Activated CD8-positive, alpha-beta memory T cell treated with anti-CD3 and anti-CD28 coated beads for 24 hours (primary cell): ENCODE measurements around the gene SRSF11.
A peak's percentile ranks its signal among the peaks of the same experiment; 100 is the strongest.
"Not testable (repeated sequence)": the region's sequence is repeated elsewhere in the genome, so short reads cannot be mapped to it uniquely, and the experiment has no call there.

Experiments
- DNase-seq: peaks from one replicate; pipeline ENCODE4 v3.0.0-alpha.2; 2020

SRSF11 gene

DNA sequence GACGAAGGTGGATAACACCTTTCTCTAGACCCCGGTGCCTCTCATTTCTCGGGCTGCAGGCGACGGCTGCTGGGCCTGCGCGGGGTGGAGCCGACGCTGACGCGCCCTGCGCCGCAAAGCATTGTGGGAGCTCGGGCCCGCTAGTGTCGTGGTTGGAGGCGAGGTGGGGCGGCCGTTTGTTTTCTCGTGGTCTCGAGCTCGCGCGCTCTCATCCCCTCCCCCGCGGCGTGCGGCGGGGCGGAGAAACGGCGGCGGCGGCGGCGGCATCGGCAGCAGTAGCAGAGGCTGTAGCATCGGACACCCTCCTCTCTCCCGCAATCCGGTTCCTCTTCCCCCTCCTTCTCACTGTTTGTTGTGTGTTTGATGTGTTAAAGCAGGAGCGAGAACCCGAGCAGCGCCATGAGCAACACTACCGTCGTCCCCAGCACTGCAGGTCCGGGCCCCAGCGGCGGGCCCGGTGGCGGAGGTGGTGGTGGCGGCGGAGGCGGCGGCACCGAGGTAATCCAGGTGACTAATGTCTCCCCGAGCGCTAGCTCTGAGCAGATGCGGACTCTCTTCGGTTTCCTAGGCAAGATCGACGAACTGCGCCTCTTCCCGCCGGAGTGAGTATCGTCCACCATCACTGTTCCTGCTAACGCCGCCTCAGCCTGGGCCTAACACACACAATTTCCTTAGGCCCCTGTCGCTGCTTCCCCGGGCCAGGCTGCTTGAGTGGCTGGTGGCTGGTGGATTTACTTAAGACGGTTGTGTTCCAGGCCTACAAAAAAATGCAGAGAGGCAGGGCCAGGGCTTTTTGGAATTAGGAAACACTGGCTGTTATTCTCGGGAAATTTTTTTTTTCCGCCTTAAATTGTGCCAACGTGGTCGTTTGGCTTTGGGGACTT is at the start of gene SRSF11:
TSS of gene SRSF11 (plus strand) at position 143 of the 884 bp plus-strand sequence. CDS start at position 400, 257 bp downstream.
- peak; percentile 99 for DNase-seq

- no peak for DNase-seq
Observed at GRCh38 chr1:70171512-70171911, 49.7 kb upstream of the SRSF11 start.

DNA sequence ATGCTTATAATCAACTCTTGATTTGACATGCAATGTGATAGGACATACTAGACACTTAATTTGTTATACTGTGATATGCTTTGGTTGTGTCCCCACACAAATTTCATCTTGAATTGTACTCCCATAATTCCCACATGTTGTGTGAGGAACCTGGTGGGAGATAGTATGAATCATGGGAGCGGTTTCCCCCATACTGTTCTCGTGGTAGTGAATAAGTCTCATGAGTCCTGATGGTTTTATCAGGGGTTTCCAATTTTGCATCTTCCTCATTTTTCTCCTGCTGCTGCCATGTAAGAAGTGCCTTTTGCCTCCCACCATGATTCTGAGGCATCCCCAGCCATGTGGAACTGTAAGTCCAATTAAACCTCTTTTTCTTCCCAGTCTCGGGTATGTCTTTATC is 36.0 kb upstream of the SRSF11 start:
- not testable (repeated sequence) for DNase-seq

GRCh38 chr1:70188522-70188921 is 32.7 kb upstream of the SRSF11 start:
- no peak for DNase-seq

GRCh38 chr1:70190180-70190579 is 31.0 kb upstream of the SRSF11 start:
- no peak for DNase-seq

DNA sequence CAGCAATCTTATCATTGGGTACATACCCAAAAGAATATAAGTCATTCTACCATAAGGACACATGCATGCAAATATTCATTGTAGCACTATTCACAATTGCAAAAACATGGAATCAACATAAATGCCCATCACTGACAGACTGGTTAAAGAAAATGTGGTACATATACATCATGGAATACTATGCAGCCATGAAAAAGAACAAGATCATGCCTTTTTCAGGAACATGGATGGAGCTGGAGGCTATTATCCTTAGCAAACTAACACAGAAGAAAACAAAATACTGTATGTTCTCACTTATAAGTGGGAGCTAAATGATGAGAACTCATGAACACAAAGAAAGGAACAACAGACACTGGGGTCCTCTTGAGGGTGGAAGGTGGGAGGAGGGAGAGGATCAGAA is 28.7 kb upstream of the SRSF11 start:
- DNase-seq = not testable (repeated sequence)

- DNase-seq = no peak
Observed at GRCh38 chr1:70194601-70195000, 26.6 kb upstream of the SRSF11 start.

DNA sequence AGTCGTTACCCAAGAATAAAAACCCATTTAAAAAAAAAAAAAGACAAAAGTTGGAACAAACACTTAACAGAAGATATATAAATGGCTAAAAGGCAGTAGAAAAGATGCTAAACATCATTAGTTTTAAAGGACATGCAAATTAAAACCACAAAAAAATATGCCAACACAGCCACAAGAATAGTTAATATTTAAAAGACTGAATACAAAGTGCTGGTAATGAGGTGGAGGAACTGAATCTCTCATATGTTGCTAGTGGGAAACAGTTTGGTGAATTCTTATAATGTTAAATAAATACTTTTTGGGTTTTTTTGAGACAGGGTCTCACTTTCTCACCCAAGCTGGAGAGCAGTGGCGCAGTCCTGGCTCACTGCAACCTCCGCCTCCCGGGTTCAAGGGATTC is 25.8 kb upstream of the SRSF11 start:
- DNase-seq = no peak

DNA sequence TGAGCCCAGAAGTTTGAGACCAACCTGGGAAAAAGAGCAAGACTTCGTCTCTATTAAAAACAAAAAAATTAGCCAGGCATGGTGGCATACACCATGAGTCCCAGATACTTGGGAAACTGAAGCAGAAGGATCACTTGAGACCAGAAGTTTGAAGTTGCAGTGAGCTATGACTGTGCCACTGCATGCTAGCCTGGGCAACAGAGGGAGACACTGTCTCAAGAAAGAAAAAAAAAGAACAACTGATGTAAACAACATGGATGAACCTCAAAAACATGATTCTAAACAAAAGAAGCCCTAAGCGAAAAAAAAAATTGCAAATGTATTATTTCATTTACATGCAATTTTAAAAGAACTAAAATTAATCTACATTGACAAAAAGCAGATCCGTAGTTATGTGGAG is 24.8 kb upstream of the SRSF11 start:
- DNase-seq = no peak

- DNase-seq = no peak
Observed at GRCh38 chr1:70200065-70200464, 21.1 kb upstream of the SRSF11 start.

DNA sequence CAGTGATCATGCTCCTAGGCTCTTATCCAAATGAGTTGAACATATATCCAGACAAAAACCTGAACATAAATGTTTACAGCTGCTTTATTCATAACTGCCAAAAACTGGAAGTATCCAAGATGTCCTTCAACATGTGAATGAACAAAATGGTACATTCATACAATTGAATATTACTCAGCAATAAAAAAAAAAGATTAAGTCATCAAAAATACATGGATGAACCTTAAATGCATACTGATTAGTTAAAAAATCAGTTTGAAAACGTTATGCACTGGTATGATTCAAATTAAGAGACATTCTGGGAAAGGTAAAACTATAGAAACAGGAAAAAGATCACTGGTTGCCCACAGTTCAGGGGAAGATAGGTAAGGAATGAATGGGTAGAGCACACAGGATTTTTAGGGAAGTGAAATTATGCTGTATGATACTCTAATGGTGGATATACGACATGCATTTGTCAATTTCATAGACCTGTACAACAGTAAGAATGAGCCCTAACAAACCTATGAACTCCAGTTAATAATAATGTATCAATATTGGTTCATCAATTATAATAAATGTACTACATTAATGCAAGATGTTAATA is 18.9 kb upstream of the SRSF11 start:
- DNase-seq = no peak

- no peak for DNase-seq
Observed at GRCh38 chr1:70204139-70204538, 17.0 kb upstream of the SRSF11 start.

- no peak for DNase-seq
Observed at GRCh38 chr1:70204600-70204999, 16.6 kb upstream of the SRSF11 start.

DNA sequence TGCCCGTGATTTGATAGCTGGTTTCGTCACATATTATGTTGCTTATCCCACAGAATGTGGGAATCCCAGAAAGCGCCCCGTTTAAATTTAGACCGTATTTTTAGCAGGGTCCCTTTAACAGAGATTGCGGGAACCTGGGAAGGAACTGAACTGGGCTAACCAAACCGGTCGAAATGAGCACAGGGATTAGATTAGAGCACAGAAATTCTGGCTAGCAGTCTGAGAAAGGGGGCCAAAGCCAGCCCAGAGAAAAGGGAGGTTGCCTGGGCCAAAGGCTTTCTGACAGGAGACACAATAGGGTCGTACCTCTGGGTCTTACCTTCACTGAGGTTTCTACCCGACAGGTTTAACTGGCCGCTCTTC is 16.1 kb upstream of the SRSF11 start:
- DNase-seq = no peak

GRCh38 chr1:70205434-70206118 is 15.6 kb upstream of the SRSF11 start, which contains the start of gene LRRC40:
Gene LRRC40, minus strand, starts transcription at chr1:70205579. Its CDS starts 39 bp downstream, at chr1:70205540.
- peak; percentile 99 for DNase-seq

GRCh38 chr1:70206833-70207232 is 14.3 kb upstream of the SRSF11 start:
- not testable (repeated sequence) for DNase-seq

- no peak for DNase-seq
Observed at GRCh38 chr1:70207492-70207891, 13.7 kb upstream of the SRSF11 start.

DNA sequence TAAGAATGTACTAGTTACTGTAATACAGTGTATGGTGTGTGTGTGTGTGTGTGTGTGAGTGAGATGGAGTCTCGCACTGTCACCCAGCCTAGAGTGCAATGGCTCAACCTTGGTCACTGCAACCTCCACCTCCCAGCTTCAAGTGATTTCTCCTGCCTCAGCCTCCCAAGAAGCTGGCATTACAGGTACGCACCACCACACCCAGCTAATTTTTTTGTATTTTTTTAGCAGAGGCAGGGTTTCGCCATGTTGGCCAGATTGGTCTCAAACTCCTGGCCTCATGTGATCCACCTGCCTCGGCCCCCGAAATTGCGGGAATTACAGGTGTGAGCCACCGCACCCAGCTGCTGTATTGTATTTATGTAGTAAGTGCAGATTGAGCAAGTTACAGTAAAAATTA is 12.9 kb upstream of the SRSF11 start:
- no peak for DNase-seq

GRCh38 chr1:70210820-70211219 is 10.4 kb upstream of the SRSF11 start:
- DNase-seq = no peak

DNA sequence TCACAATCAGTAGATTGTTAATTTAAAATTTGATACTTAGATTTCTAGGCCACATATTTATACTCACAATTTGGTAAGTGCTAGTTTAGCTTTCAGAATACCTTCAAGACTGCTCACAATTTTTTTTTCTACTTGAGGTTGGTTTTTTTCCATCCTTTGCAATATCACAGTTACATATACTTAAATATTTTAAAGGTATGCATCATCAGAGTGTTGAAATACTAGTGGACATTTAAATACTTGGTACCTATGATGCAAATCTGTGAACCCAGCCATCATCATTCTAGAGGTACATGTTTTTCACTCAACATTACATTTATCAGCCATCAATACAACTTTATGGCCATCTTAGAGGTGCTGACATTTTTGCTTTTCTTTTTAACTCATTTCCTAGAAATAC is 9.6 kb upstream of the SRSF11 start:
- DNase-seq = no peak

- no peak for DNase-seq
Observed at GRCh38 chr1:70220015-70220414, 1.2 kb upstream of the SRSF11 start.

DNA sequence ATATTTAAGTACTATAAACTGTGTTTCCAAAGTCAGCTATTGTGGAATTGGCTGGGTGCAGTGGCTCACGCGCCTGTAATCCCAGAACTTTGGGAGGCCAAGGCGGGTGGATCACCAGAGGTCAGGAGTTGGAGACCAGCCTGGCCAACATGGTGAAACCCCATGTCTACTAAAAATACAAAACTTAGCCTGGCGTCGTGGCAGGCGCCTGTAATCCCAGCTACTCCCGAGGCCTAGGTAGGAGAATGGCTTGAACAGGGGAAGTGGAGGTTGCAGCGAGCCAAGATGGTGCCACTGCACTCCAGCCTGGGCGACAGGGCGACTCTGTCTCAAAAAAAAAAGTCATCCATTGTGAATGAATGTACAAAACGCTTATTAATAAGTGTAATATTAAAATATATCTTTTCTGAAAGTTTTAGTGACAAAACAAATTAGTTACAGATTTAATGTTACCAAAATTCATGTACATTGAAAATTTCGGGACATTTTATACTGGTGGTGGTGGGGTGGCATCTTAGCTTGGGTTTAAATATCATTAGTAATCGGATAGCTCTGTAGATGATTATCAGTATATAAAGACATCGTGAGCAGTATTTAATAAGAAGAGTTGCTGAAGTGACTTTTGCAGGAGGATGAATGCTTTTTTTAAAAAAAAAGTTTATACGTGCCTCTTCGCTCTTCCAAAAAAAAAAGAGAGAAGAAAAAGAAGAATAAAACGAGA is 503 bp upstream of the SRSF11 start:
- no peak for DNase-seq

DNA sequence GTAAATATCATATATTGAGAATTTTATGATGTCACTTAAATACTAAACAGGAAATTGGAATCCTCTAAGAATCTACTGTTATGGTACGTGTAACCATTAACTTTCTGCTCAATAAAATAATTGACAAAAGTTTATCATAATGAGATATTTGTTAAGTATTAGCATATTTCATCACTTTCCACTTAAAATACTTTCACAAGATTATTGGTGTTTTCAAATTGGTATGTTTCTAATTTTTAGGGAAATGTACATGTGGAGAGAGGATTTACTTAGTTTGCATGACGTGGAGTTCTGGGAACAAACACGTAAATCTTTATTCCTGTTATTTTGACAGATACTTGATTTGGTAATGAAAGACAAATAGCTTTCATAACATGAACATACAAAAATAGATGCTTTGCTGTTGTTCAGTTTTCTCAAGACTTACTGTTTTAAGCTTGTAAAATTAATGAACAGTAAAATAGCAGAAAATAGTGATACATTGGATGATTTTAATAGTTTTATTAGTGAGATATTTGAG is 1.6 kb downstream of the SRSF11 start:
- DNase-seq = no peak
